Fibroblast of lung (primary cell): ENCODE data around the gene CRYGA.

Source experiments
- CTCF ChIP-seq, 2 donors: IDR thresholded peaks in 1 of 2; conservative IDR thresholded peaks in 1 of 2; 1 replicate in 1 of 2; 2 replicates in 1 of 2; pipeline ENCODE4 v1.5.1; 2011 to 2012; ENCODE audit warnings: low read length in 2 of 2, control low read depth in 1 of 2, inconsistent platforms in 1 of 2, low read depth in 1 of 2, mild to moderate bottlenecking in 1 of 2
- EZH2 ChIP-seq: IDR thresholded peaks from 2 replicates; pipeline ENCODE4 v1.5.1; 2012; ENCODE audit warnings: low read length, control low read depth, mild to moderate bottlenecking; ENCODE audit errors: missing control alignments

- TF ChIP-seq CTCF (conservative IDR thresholded peaks at IDR 0.05 in 1 of 2, IDR thresholded peaks at IDR 0.05 in 1 of 2; ENCODE audit: low read depth in 1 of 2, low read length in 2 of 2) = no peak
- no peak for TF ChIP-seq EZH2
Measured at GRCh38 chr2:208134928-208135586, 28.3 kb downstream of the CRYGA start.
